Ammon's horn (tissue), 1 donor: Measurements from ENCODE around the gene DOCK8.

ENCODE experiments used
- DNase-seq: peaks from one replicate; pipeline ENCODE4 v3.0.0-alpha.2; 2016; ENCODE audit warnings: low spot score

Gene DOCK8

DNA sequence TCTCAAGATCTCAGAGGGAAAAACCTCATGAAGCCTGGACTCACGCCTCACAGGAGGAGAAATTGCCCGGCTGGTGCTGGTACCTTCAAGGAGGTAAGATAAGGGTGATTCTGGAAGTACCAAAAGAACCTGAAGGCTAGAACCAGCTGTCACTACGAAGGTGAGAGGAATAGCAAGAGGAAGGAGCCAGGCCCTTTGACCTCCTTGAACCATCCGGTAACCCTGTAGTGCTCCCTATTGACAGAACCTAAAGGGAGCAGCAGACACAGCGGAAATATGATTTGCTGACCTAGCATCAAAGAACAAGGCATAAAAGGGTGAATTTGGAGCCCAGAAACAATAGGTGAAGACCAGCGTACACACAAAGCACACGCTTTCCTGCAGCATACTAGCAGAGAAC is 92.2 kb downstream of the DOCK8 start:
- no peak for DNase-seq

DNA sequence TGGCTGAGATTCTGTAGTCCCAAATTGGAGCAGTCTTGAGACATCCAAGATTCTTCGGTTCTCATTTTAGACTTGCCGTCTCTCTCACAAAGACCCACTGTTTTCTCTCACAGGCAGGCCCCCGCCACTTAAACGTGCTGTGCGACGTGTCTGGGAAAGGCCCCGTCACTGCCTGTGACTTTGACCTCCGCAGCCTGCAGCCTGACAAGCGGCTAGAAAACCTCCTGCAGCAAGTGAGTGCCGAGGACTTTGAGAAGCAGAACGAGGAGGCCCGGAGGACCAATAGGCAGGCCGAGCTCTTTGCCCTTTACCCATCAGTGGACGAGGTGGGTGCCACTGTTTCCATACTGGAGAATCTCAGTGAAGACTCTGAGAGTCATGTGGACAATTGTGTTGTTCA is 97.2 kb downstream of the DOCK8 start:
- no peak for DNase-seq

DNA sequence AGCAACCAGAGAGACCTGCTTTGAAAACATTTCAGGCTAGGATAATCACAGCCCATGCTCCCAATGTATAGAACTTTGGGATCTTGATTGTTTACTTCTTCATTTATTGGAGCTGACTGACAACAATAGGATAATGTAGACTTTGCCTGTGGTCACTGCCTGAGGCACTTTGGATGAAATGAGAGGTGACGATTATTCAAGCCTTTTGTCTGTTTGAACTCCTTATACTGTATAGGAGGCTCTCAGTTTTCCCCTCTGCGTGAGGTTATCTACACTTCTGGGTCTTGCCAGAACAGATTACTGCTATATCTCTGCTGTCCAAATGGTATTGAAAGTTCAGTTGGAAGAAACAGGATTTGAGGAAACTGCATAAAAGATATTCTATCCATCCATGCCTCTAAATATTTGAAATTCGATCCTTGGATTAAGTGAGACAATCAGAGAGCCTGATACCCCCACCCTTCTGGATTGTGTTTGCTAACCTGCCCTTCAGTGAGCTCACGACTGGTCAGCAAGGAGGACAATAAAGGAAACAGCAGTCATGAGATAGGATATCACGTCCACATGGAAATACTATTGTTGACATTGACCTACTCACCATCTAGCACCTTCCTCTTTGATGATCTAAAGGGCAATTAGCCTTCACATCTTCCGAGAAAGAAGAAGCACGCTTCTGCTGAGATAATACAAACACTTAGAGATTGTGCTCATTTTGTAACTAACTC is 98.1 kb downstream of the DOCK8 start:
- DNase-seq: no peak

DNA sequence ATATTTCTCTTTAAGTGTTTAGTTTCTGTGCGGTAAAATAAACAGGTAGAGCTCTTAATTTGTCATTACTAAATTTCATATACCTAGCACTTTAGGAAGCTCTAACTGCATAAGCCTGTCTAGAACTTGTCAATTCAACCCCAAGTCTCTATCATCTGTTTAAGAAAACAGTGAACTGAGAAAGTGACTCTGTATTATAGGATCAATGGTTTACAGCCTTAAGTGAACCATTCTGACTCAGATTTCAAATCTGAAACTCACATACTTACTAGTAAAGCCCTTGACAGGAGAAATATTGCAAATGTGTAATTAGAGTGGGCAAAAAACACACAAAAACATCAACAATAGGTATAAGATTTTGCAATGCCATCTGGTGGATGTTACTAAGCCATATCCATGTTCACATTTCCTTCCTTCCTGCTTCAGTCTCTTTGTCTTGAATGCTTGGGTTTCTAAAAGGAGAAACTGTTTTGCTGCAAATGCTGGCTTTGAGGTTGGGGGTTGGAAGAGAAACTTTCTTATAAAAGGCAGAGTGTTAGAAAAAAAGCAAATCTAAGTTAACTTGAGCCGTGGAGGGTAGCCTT is 101.8 kb downstream of the DOCK8 start:
- DNase-seq: no peak

DNA sequence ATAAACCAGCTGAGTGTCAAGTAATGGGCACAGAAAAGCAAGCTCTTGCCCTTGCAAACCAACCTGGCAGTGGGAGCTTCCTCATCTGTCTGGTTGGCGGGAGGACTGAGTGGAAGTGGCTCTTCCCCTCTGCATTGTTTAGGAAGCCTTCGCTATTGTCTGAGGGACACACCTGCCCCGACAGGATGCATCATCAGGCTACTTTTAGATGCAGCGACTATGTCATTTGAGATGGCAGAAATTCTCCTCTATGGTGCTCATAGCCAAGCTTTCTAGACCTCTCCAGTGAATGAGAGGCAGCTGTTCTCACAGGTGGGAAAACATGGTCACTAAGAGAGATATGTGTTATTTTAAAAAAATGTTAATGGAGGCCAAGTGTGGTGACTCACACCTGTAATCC is 104.0 kb downstream of the DOCK8 start:
- DNase-seq: no peak

DNA sequence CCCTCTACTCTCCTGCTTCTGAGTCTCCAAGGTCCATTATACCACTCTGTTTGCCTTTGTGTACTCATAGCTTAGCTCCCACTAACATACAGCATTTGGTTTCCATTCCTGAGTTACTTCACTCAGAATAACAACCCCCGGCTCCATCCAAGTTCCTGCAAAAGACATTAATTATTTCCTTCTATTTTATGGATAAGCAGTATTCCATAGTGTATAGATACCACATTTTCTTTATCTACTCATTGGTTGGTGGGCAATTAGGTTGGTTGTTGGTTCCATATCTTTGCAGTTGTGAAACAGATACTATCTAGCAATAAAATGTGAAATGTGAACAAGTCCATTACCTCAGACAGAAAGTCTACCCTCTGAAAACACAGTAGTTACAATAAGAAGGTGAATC is 110.3 kb downstream of the DOCK8 start:
- DNase-seq: no peak

DNA sequence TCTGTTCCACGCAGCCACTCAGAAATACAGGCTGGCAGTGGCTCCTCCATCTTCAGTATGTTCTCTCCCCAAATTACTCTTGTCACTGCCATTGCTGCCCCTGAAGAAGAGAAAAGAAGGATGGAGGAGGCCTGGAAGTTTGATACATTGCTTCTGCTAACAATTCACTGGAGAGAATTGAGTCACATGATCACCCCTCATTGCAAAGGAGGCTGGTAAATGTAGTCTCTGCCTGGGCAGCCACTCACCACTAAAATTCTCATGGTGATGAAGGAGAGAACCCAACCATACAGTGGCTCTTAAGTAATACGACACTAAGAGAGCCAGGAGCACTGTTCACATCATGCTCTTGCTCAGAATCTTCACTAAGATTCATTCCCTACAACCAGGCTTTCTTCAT is 112.0 kb downstream of the DOCK8 start:
- DNase-seq: no peak

DNA sequence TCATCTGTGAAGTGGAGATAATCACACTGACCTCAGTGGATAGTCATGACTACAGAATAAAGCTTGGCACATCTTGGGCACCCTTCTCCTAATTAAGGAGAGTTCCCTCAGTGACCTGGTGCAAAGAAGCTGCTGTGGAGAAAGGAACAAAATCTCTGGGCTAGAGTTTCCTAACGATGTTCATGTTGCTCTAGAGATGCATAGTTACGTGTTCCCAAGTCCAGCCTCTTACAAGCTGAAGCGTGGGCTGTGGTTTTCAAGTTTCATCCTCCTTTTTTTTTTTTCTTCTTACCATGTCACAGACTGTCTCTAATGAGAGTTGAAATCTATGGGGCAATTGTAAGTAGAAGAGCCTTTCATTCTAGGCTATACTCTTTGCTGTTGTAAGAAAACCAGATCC is 113.8 kb downstream of the DOCK8 start:
- DNase-seq: no peak

DNA sequence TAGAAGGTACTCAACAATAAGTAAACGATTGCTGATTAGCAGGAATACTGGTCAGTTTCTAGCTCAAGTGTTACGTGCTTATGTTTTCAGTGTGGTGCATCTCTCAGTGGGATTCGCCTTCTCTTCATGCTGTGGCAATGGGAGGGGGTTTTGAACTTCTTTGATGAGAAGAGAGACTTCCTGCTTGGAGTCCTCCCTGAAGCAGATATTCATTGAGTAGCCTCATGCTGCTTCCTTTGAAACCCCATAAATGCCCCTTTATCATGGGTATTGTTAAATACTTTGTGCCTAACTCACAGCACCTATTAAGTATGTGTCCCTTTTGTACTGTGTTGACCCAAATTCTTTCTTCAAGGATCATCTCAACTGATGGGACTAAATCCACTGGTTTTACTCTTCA is 116.5 kb downstream of the DOCK8 start:
- DNase-seq: no peak

DNA sequence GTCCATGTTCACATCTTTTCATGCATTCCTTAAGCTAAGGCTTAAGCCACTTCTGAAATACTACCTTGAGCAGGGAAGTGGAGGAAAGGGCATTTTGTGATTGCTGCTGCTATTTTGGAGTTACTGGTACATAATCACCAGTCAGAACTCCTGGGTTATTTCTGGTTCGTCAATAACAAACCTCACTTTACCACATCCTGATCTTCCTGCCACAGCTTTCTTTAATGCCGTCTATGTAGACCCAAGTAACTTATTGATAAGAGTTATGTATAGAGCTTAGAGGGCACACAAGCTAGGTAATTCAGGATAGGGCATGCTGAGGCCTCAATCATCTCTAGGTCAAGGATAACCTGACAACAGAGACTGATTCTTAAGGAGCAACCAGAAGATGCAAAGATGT is 120.7 kb downstream of the DOCK8 start:
- no peak for DNase-seq

DNA sequence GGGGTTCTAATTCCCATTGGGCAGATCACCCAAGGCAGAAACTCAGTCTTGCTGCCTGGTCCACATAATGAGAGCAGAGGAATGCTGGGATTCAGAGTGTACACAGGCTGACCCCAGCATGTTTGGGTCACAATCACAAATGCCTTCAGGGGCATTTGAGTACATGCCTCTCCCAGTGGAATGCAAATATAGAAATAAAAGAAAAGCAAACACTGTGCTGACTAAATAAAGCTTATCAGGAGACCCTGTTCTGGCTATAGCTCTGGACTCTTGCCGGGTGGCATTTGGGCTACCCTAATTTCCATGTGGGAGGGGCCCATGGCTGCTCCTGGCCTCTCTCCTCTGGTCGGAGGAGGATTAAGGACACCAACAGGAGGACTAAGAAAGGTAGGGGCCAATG is 121.4 kb downstream of the DOCK8 start:
- DNase-seq: no peak

DNA sequence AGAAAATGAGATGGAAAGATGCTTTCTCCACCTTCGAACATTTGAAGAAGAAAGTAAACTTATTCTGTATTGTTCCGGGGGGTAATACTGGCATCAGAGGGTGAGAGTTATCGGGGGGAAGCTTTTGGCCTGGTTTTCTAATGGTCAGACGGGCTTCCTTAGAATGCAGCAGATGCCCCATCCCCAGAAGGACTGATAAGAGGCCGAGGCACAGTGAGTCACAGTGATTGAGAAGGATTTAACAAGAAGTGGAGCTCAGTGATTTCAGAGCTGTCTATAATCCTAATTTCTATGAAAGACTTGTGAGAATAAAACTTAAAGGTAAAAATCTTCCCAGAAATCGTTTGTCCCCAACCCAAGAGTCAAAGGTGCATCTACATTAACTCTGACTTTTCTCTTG is 123.9 kb downstream of the DOCK8 start:
- DNase-seq: no peak

DNA sequence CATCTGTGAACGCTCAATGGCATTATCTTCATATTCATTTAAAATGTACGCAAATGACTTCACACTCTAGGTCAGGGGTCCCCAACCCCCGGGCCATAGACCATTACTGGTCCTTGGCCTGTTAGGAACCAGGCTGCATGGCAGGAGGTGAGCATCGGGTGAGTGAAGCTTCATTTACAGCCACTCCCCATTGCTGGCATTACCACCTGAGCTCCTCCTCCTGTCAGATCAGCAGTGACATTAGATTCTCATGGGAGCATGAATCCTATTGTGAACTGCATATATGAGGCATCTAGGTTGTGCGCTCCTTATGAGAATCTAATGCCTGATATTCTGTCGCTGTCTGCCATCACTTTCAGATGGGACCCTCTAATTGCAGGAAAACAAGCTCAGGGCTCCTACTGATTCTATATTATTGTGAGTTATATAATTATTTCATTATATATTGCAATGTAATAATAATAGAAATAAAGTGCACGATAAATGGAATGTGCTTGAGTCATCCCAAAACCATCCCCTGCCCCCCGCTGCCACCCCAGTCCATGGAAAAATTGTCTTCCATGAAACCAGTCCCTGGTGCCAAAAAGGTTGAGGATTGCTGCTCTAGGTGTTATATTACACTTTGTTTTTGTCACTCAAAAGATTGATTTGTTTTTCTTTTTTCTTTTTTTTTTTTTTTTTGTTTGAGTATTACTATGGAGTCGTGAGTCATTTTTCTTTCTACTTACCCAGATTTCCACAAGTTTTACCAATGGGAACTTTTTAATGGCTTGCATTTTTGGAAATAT is 127.2 kb downstream of the DOCK8 start:
- DNase-seq: no peak

DNA sequence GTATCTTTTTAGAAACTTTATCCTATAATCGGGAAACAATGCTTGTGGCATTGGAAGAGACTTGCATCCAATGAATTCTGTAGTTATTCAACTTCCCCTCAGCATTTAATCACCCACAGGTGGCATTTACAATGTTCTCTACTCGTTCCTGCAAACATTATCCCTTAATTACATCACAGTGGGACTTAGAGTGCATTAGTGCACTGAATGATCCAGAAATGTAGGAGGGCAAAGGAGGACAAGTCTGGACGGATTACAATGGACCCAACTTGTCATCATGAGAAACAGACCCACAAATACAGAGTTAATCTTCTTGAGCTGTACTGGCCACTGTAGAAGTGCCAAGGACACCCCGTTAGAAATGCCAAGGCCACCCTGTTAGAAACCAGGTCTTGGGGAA is 129.1 kb downstream of the DOCK8 start:
- no peak for DNase-seq

DNA sequence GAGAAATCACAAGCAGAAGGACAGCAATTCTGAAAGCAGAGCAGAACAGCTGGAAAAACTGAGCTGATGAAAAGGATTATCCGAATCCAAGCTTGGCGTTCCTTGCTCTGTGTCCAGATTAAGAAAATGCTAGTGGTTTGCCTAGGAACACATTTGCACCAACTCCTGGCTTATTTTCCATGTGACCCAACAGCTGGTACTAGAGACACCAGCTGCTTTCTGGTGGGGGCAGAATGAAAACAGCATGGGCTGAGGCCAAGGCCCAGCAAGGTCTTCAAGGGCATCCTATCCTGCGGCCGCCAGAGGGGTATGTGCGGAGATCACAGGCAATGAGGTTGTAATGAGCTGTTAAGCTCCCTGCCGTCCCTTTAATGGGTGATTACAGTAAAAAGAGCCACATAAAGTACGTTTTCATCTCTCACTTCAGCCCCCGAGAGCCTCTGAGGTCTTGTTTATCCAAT is 131.5 kb downstream of the DOCK8 start:
- no peak for DNase-seq

DNA sequence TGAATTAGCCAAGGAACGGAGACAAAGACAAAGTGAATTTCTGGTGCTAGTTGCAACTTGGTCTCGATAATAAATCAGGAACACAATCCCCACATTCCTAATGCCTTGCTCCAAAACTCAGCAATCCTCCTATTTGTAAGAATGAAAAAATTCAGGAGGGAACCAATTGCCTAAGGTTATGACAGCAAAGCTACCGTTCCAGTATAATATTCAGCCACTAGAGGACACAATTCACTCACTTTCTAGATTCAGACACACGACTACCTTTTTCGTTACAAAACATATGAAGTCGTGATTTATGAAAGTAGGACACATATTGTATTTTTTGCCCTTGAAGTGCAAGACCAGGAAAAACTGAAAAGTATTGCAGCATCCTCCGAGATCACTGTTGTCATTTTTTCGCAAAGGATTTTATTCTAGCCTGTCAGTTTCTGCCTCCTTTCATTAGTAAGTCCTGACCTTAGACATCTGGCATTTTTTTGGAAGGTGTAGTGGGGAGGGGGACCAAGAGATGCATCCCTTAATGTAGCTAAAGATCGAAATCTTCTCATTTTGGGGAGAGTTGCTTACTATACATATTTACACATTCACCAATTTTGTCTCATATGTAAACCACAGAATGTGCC is 133.1 kb downstream of the DOCK8 start:
- DNase-seq: peak; percentile 70

DNA sequence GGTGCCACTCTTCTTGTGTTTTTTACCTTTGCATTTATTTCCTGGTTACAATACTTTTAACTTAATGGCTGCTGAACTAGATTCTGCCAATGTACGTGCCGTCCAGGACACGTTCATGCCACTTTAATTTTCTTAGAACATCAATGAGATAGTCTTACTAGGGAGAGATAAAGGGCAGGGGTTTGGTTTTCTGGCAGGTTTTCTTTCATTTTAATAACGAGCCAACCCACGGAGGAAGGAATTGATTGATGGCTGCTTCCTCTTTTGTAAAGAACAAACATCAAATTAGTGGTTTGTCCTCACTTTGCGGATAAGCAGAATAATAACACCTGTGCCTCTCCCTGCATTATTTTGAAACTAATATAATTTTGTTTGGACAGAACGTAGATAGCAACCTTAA is 135.7 kb downstream of the DOCK8 start:
- DNase-seq: no peak

DNA sequence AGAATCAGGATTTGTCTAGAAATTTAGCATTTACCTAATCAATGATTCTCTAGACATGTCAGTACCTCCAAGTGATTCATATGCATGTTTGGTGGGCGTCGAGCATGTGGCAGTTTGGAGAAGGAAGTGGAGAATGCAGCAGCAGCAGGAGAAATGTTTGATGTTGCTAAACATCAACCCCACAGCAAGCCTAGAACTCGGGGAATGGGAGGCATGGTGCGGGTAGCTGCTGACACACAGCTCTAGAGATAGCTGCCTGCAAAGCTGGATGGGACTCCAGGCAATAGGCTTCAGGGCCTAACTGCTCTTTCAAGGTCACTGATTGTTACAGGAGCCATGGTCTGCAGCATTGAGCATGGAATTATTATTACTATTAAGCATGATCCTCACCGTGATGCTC is 137.3 kb downstream of the DOCK8 start:
- no peak for DNase-seq

DNA sequence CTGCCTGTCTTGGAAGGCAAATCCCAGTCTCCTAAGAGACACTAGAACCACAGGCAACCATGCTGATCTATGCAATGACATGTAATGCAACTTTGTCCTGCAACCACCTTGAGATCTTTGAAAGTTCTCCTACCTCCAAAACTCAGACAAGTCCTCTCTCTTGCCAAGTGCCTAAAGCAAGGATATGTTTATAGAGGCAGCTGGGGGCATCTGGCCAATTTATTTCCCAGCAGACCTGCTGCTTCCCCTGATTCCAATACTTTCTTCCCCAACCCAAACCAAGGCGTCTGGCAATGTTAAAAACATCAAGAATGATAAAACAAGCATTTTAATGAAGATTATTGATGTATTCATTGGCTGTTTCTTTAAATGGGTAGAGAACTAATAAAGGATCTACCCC is 138.4 kb downstream of the DOCK8 start:
- DNase-seq: no peak

DNA sequence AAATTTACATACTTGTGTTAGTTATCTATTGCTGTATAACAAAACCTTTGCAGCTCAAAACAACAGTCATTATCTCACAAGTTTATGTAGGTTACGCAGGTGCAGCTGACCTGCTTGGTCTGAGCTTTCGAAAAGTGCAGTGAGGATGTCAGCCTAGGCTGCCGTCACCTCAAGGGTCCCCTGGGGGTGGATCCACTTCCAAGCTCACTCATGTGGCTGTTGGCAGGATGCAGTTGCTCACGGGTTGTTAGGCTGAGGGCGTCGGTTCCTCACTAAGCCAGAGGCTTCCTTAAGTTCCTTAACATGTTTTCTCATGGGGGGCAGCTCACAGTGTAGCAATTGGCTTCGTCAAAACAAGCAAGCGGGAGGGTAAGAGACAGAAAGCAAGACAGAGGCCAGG is 139.8 kb downstream of the DOCK8 start:
- no peak for DNase-seq

DNA sequence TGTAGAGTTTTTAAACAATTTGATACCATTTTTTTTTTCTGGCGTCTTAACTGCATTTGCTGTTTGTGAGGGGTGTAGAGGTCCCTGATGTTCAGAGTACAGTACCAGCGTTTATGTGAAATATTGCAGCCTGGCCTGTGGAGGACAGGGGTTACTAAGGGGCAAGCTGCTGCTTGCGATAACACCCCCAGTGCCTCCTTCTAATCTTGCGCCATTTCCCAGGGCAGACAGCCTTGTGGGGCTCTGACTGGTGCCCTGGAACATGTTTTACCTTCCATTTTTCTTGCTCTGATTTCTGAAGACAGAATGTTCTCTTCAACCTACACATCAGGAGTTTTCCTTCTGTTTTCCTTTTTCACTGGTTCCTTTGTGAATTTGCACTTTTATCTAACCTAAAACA is 142.9 kb downstream of the DOCK8 start:
- DNase-seq: no peak

DNA sequence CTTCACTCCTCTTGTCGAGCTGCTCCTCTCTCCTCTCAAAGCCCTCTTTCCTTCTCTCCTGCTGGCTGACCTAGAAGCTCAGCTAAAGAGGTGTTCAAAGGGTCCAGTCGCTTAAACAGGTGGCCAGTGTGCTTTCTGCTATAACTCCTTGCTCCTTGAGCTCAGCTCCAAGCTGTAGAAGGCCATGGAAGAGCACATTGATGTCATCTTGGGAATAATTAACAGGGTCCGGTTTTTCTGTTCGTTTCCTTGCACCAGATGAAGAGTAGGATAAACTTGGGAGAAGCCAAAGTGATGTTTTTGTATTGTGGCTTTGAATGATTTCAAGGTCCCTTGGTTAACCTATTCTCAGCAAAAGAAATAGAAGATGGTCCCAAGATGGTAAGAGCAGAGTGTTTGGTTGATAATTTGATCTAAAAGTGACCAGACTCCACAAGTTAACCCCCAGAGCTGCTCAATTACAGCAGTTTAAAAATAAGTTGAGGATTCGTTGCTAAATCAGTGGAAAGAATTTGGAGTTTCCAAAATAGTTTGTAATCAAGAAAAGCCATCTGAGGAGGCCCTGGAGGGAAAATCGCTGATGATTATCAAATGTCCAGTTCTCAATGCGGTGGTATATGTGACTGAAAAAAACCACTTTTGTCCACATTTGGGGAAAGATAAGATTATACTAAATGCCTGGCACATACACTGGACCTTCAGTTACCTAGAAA is 148.1 kb downstream of the DOCK8 start:
- no peak for DNase-seq
